Neuron (in vitro differentiated cells): Measurements from ENCODE around the gene IL5RA.

ENCODE experiments used
- H2AFZ ChIP-seq: one replicate; pipeline ENCODE4 v1.6.1; 2013; ENCODE audit warnings: low read depth, mild to moderate bottlenecking, inconsistent platforms, low read length, moderate library complexity
- H3K27me3 ChIP-seq: one replicate; pipeline ENCODE4 v1.6.1; 2013; ENCODE audit warnings: low read length; ENCODE audit not compliant: insufficient read depth
- H3K36me3 ChIP-seq: one replicate; pipeline ENCODE4 v1.6.1; 2013; ENCODE audit warnings: low read length; ENCODE audit not compliant: insufficient read depth
- H3K4me1 ChIP-seq: one replicate; pipeline ENCODE4 v1.6.1; 2013; ENCODE audit warnings: low read length; ENCODE audit not compliant: insufficient read depth
- H3K4me3 ChIP-seq: 2 replicates; pipeline ENCODE4 v1.5.1; 2013; ENCODE audit warnings: mild to moderate bottlenecking, low read length, moderate library complexity
- H3K9me3 ChIP-seq: one replicate; pipeline ENCODE4 v1.6.1; 2013; ENCODE audit warnings: low read length

The IL5RA gene

GRCh38 chr3:3126477-3127431, 16.6 kb upstream of the IL5RA start, which contains the start of gene TRNT1:
Gene TRNT1 (plus strand): TSS chr3:3126940. CDS start chr3:3129041, 2,101 bp downstream.
- Histone ChIP-seq H3K4me1 (peaks cover 12% of the 10 kb centered on the region), H3K4me3 (peak within 1 kb of the TSS; percentile 99), H3K27me3 (no peaks in the 10 kb centered on the region), H2AFZ (peak within 1 kb of the TSS; percentile 95), H3K36me3 (peaks cover 26% of the 10 kb centered on the region), H3K9me3 (peaks cover 2% of the 10 kb centered on the region)

- Histone ChIP-seq H2AFZ (peak overlapping the region; percentile 95), H3K36me3 (peaks cover 23% of the 10 kb centered on the region), H3K9me3 (peaks cover 2% of the 10 kb centered on the region), H3K27me3 (no peaks in the 10 kb centered on the region), H3K4me1 (peaks cover 12% of the 10 kb centered on the region), H3K4me3 (peak overlapping the region; percentile 99)
Observed at GRCh38 chr3:3125977-3126376, 15.8 kb upstream of the IL5RA start.

GRCh38 chr3:3119393-3119851, 9.2 kb upstream of the IL5RA start:
- H3K4me3 ChIP-seq = no peak overlapping the region
- H3K27me3 ChIP-seq = no peaks in the 10 kb centered on the region
- H3K36me3 ChIP-seq = no peaks in the 10 kb centered on the region
- H2AFZ ChIP-seq = no peak overlapping the region
- no peaks in the 10 kb centered on the region for H3K9me3 ChIP-seq
- H3K4me1 ChIP-seq = no peaks in the 10 kb centered on the region

- no peaks in the 10 kb centered on the region for H3K4me1 ChIP-seq
- H3K9me3 ChIP-seq = no peaks in the 10 kb centered on the region
- no peak overlapping the region for H3K4me3 ChIP-seq
- no peaks in the 10 kb centered on the region for H3K27me3 ChIP-seq
- H3K36me3 ChIP-seq = no peaks in the 10 kb centered on the region
- H2AFZ ChIP-seq = no peak overlapping the region
Observed at GRCh38 chr3:3117651-3118050, 7.5 kb upstream of the IL5RA start.

- Histone ChIP-seq H2AFZ (no peak overlapping the region), H3K36me3 (no peaks in the 10 kb centered on the region), H3K9me3 (no peaks in the 10 kb centered on the region), H3K4me1 (no peaks in the 10 kb centered on the region), H3K27me3 (peaks cover 2% of the 10 kb centered on the region), H3K4me3 (no peak overlapping the region)
Observed at GRCh38 chr3:3113042-3113709, 3.0 kb upstream of the IL5RA start.

- Histone ChIP-seq H2AFZ (no peak overlapping the region), H3K9me3 (no peaks in the 10 kb centered on the region)
Observed at GRCh38 chr3:3110749-3111361, 681 bp upstream of the IL5RA start.

GRCh38 chr3:3109407-3110298, 521 bp downstream of the IL5RA start:
- no peaks in the 10 kb centered on the region for H3K9me3 ChIP-seq
- peaks cover 2% of the 10 kb centered on the region for H3K27me3 ChIP-seq
- H3K4me3 ChIP-seq = no peak overlapping the region
- H3K4me1 ChIP-seq = no peaks in the 10 kb centered on the region
- H3K36me3 ChIP-seq = no peaks in the 10 kb centered on the region
- H2AFZ ChIP-seq = no peak overlapping the region

More at GRCh38 chr3:3110749-3111361, 681 bp upstream of the IL5RA start:
- no peaks in the 10 kb centered on the region for H3K4me1 ChIP-seq
- no peaks in the 10 kb centered on the region for H3K36me3 ChIP-seq
- H3K27me3 ChIP-seq = peaks cover 2% of the 10 kb centered on the region
- H3K4me3 ChIP-seq = no peak overlapping the region

- no peaks in the 10 kb centered on the region for H3K4me1 ChIP-seq
- no peak overlapping the region for H2AFZ ChIP-seq
- peaks cover 2% of the 10 kb centered on the region for H3K27me3 ChIP-seq
- H3K4me3 ChIP-seq = no peak overlapping the region
- no peaks in the 10 kb centered on the region for H3K9me3 ChIP-seq
- no peaks in the 10 kb centered on the region for H3K36me3 ChIP-seq
Observed at GRCh38 chr3:3107858-3108257, 2.3 kb downstream of the IL5RA start.

- Histone ChIP-seq H3K4me3 (no peak overlapping the region), H3K9me3 (no peaks in the 10 kb centered on the region), H3K27me3 (peaks cover 3% of the 10 kb centered on the region), H3K36me3 (no peaks in the 10 kb centered on the region), H3K4me1 (no peaks in the 10 kb centered on the region), H2AFZ (no peak overlapping the region)
Observed at GRCh38 chr3:3107181-3107580, 3.0 kb downstream of the IL5RA start.

GRCh38 chr3:3105815-3106214, 4.4 kb downstream of the IL5RA start:
- no peaks in the 10 kb centered on the region for H3K4me1 ChIP-seq
- peaks cover 6% of the 10 kb centered on the region for H3K27me3 ChIP-seq
- no peaks in the 10 kb centered on the region for H3K36me3 ChIP-seq
- H3K4me3 ChIP-seq = no peak overlapping the region
- no peak overlapping the region for H2AFZ ChIP-seq
- no peaks in the 10 kb centered on the region for H3K9me3 ChIP-seq

GRCh38 chr3:3105246-3105645, 4.9 kb downstream of the IL5RA start:
- H3K36me3 ChIP-seq = no peaks in the 10 kb centered on the region
- H3K4me1 ChIP-seq = no peaks in the 10 kb centered on the region
- no peak overlapping the region for H3K4me3 ChIP-seq
- H2AFZ ChIP-seq = no peak overlapping the region
- no peaks in the 10 kb centered on the region for H3K9me3 ChIP-seq
- peaks cover 6% of the 10 kb centered on the region for H3K27me3 ChIP-seq

- Histone ChIP-seq H3K36me3 (no peaks in the 10 kb centered on the region), H3K9me3 (no peaks in the 10 kb centered on the region), H3K4me3 (no peak overlapping the region), H3K27me3 (peaks cover 4% of the 10 kb centered on the region), H2AFZ (no peak overlapping the region), H3K4me1 (no peaks in the 10 kb centered on the region)
Observed at GRCh38 chr3:3102751-3103150, 7.4 kb downstream of the IL5RA start.
